GM12875 (cell line): ENCODE measurements around the gene VWA3A.
"Not testable (repeated sequence)": the region's sequence is repeated elsewhere in the genome, so short reads cannot be mapped to it uniquely, and the experiment has no call there.

Source experiments
- H3K4me3 ChIP-seq: one replicate; pipeline ENCODE4 v1.5.1; 2011; ENCODE audit warnings: low read depth, low read length, control low read depth
- TF ChIP-seq, protein P1 (sequence below): IDR thresholded peaks from 2 replicates; pipeline ENCODE4 v1.5.1; 2011; ENCODE audit warnings: low read depth, mild to moderate bottlenecking, control low read depth, inconsistent platforms, low read length, moderate library complexity, borderline replicate concordance; ENCODE audit not compliant: insufficient read depth

VWA3A gene

GRCh38 chr16:22195695-22196558 is 103.6 kb downstream of the VWA3A start:
- peak overlapping the region; percentile 17 for H3K4me3 ChIP-seq
- TF ChIP-seq, protein P1, sequence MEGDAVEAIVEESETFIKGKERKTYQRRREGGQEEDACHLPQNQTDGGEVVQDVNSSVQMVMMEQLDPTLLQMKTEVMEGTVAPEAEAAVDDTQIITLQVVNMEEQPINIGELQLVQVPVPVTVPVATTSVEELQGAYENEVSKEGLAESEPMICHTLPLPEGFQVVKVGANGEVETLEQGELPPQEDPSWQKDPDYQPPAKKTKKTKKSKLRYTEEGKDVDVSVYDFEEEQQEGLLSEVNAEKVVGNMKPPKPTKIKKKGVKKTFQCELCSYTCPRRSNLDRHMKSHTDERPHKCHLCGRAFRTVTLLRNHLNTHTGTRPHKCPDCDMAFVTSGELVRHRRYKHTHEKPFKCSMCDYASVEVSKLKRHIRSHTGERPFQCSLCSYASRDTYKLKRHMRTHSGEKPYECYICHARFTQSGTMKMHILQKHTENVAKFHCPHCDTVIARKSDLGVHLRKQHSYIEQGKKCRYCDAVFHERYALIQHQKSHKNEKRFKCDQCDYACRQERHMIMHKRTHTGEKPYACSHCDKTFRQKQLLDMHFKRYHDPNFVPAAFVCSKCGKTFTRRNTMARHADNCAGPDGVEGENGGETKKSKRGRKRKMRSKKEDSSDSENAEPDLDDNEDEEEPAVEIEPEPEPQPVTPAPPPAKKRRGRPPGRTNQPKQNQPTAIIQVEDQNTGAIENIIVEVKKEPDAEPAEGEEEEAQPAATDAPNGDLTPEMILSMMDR, result peak; percentile 87

DNA sequence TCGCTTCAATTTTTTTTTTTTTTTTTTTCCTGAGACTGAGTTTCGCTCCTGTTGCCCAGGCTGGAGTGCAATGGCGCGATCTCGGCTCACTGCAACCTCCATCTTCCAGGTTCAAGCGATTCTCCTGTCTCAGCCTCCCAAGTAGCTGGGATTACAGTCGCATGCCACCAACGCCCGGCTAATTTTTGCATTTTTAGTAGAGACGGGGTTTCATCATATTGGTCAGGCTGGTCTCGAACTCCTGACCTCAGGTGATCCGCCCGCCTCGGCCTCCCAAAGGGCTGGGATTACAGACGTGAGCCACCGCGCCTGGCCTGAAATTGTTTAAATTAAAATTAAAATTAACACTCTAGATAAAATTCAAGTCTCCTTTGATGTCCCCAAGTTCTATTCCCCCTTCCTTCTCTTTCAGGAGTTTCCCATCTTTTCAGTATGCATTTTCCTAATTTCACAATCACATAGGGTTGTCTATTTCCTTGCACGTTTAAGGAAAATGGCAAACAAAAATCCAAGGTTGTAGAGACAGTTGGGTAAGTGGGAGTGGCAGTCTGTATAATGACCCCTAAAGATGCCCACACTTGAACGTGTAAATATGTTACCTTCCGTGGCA is 104.3 kb downstream of the VWA3A start:
- H3K4me3 ChIP-seq, result not testable (repeated sequence)

DNA sequence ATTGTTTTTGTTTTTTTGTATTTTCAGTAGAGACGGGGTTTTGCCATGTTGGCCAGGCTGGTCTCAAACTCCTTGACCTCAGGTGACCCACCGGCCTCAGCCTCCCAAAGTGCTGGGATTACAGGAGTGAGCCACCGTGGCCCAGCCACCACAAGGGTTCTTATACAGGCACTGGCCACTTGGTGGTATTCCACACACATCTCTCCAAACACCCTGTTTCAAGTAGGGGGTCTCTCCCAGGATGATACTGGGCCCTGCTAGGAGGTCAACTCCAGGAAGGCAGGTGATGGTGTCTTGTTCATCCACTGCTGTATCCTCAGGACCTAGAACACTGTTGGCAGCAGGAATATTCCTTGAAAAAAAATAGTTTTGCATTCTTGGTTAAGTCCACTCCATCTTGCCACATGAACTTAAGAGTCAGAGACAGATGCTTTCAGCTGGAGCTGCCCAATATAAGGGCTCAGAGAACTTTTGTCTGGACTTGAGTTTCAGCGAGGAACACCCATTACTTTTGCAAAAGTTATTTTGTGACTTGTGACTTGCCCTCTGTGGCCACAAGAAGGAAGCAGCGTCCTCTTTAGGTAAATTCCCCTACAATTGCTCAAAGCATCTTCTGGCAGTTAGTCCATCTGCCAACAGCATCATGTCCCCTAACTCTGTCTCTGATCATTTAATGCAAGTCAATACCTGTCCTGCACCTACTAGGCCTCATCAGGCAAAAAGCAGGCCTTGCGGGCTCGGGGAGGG is 106.4 kb downstream of the VWA3A start:
- TF ChIP-seq, protein P1, result no peak
- no peak overlapping the region for H3K4me3 ChIP-seq

DNA sequence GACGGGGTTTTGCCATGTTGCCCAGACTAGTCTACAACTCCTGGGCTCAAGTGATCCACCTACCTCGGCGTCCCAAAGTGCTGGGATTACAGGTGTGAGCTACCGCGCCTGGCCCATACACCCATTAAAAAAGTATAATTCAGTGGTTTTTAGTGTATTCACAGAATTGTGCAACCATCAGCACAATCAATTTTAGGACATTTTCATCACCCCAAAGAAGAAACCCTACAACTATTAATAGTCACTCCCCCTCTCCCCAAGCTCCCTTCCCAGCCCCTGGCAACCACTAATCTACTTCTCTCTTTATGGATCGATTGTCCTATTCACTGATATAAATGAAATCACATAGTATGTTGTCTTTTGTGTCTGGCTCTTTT is 109.9 kb downstream of the VWA3A start:
- no peak overlapping the region for H3K4me3 ChIP-seq
- TF ChIP-seq, protein P1, result no peak

- no peak overlapping the region for H3K4me3 ChIP-seq
- TF ChIP-seq, protein P1, result no peak
Observed at GRCh38 chr16:22203091-22203490, 110.8 kb downstream of the VWA3A start.

DNA sequence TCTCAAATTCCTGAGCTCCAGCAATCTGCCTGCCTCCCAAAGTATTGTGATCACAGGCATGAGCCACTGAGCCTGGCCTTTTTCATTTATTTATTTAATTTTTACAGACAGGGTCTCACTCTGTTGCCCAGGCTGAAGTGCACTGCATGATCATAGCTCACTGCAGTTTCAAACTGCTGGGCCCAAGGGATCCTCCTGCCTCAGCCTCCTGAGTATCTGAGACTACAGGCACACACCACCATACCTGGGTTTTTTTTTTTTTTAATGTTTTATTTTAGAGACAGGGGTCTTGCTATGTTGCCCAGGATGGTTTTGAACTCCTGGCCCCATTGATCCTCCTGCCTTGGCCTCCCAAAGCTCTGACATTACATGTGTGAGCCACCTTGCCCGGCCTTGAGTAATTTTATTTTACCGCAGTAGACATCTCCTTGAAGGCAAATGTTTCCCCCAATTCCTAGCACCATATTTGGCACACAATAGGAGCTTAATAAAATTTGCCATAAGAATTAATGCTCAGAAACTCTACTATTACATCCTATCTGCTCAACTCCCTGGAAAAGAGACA is 111.8 kb downstream of the VWA3A start:
- TF ChIP-seq, protein P1, result no peak
- H3K4me3 ChIP-seq, result no peak overlapping the region

- peak overlapping the region; percentile 73 for H3K4me3 ChIP-seq
Observed at GRCh38 chr16:22205577-22206012, 113.3 kb downstream of the VWA3A start.

More at GRCh38 chr16:22205577-22206012, 113.3 kb downstream of the VWA3A start:
- TF ChIP-seq, protein P1, result no peak
